IMR-90 (cell line): ENCODE results near the gene DHRS12. TPM values are rescaled to one million over a fixed set of nuclear protein-coding genes. Genes with fewer than 3 reads are reported as not detected.

ENCODE experiments used
- ATAC-seq: fragments of 200-7000 bp; cut with Tn5 transposase; 2 replicates; pipeline ENCODE4 v1.9.1; 2020; ENCODE audit warnings: low read depth, mild to moderate bottlenecking, moderate library complexity
- BruUV-seq: library from RNA; stranded (reverse); fragments of 400-500 nt; replicated peaks from 2 replicates; lab custom pipeline; 2021; lab: Mats Ljungman, UMichigan
- CTCF ChIA-PET: fragments of 300-600 bp; formaldehyde crosslinking; extraction: SDS; loops from one replicate; lab custom pipeline; 2021; ENCODE audit warnings: antibody characterized with exemption; lab: Yijun Ruan, JAX
- POLR2A ChIA-PET: fragments of 300-600 bp; sonication (Branson Sonifier 250); formaldehyde crosslinking; loops from one replicate; lab custom pipeline; 2022; ENCODE audit warnings: antibody characterized with exemption; ENCODE audit not compliant: unreplicated experiment; lab: Charles Lee
- DNase-seq: peaks from one replicate; pipeline ENCODE4 v3.0.0; 2013
- H2AFZ ChIP-seq: replicated peaks from 2 replicates; pipeline ENCODE3; 2013; ENCODE audit warnings: low read length, mild to moderate bottlenecking; ENCODE audit not compliant: poor library complexity
- H2AK5ac ChIP-seq: 2 replicates; pipeline ENCODE4 v1.6.1; 2013; ENCODE audit warnings: low read depth, low read length, inconsistent platforms
- H2AK9ac ChIP-seq: replicated peaks from 2 replicates; pipeline ENCODE3; 2013; ENCODE audit warnings: mild to moderate bottlenecking, low read depth, low read length, moderate library complexity; ENCODE audit not compliant: poor library complexity
- H2BK120ac ChIP-seq: 2 replicates; pipeline ENCODE4 v1.6.1; 2013; ENCODE audit warnings: low read depth, low read length, inconsistent platforms
- H2BK15ac ChIP-seq: 3 replicates; pipeline ENCODE4 v1.6.1; 2013; ENCODE audit warnings: low read depth, low read length, inconsistent platforms
- H2BK20ac ChIP-seq: 2 replicates; pipeline ENCODE4 v1.6.1; 2013; ENCODE audit warnings: low read depth, mild to moderate bottlenecking, inconsistent platforms, low read length, moderate library complexity
- H2BK5ac ChIP-seq: 2 replicates; pipeline ENCODE4 v1.6.1; 2013; ENCODE audit warnings: mild to moderate bottlenecking, low read depth, low read length, inconsistent platforms; ENCODE audit not compliant: poor library complexity, severe bottlenecking
- H3K14ac ChIP-seq: replicated peaks from 2 replicates; pipeline ENCODE4 v1.6.1; 2013; ENCODE audit warnings: low read depth, low read length, inconsistent platforms
- H3K18ac ChIP-seq: 2 replicates; pipeline ENCODE4 v1.6.1; 2013; ENCODE audit warnings: low read depth, low read length, control low read depth
- H3K23ac ChIP-seq: 2 replicates; pipeline ENCODE4 v1.6.1; 2013; ENCODE audit warnings: low read depth, low read length, inconsistent platforms
- H3K27ac ChIP-seq: 2 replicates; pipeline ENCODE4 v1.5.1; 2013; ENCODE audit warnings: mild to moderate bottlenecking, control low read depth, low read length; ENCODE audit not compliant: insufficient read depth
- H3K27me3 ChIP-seq: 2 replicates; pipeline ENCODE4 v1.6.1; 2013; ENCODE audit warnings: low read length; ENCODE audit not compliant: control insufficient read depth, insufficient read depth
- H3K36me3 ChIP-seq: 2 replicates; pipeline ENCODE4 v1.6.1; 2013; ENCODE audit warnings: low read length, mixed read lengths; ENCODE audit not compliant: control insufficient read depth, insufficient read depth
- H3K4ac ChIP-seq: 2 replicates; pipeline ENCODE4 v1.6.1; 2013; ENCODE audit warnings: low read depth, low read length, inconsistent platforms
- H3K4me1 ChIP-seq: 2 replicates; pipeline ENCODE4 v1.6.1; 2013; ENCODE audit warnings: low read length, mixed read lengths; ENCODE audit not compliant: control insufficient read depth, insufficient read depth
- H3K4me2 ChIP-seq: 2 replicates; pipeline ENCODE4 v1.6.1; 2013; ENCODE audit warnings: low read depth, mild to moderate bottlenecking, control low read depth, low read length, moderate library complexity
- H3K4me3 ChIP-seq: 2 replicates; pipeline ENCODE4 v1.5.1; 2013; ENCODE audit warnings: low read depth, mild to moderate bottlenecking, control low read depth, low read length, moderate library complexity; ENCODE audit not compliant: insufficient read depth
- H3K56ac ChIP-seq: 2 replicates; pipeline ENCODE4 v1.6.1; 2013; ENCODE audit warnings: low read length, inconsistent platforms; ENCODE audit not compliant: insufficient read depth; ENCODE audit errors: extremely low read depth
- H3K79me1 ChIP-seq, 2 experiments: 2 replicates each; pipeline ENCODE4 v1.6.1; 2013; ENCODE audit warnings: low read length in 2 of 2, inconsistent platforms in 1 of 2, low read depth in 1 of 2
- H3K9ac ChIP-seq: 2 replicates; pipeline ENCODE4 v1.6.1; 2013; ENCODE audit warnings: low read depth, low read length, control low read depth
- H3K9me1 ChIP-seq: 2 replicates; pipeline ENCODE4 v1.6.1; 2013; ENCODE audit warnings: low read length, inconsistent platforms; ENCODE audit not compliant: insufficient read depth
- H3K9me3 ChIP-seq: 2 replicates; pipeline ENCODE4 v1.6.1; 2013; ENCODE audit warnings: low read length; ENCODE audit not compliant: control insufficient read depth, insufficient read depth
- H4K20me1 ChIP-seq: 2 replicates; pipeline ENCODE4 v1.6.1; 2013; ENCODE audit warnings: low read length, inconsistent platforms; ENCODE audit not compliant: insufficient read depth
- H4K5ac ChIP-seq: 2 replicates; pipeline ENCODE4 v1.6.1; 2013; ENCODE audit warnings: mild to moderate bottlenecking, low read depth, low read length, control low read depth
- H4K8ac ChIP-seq, 2 experiments: 2 replicates each; pipeline ENCODE4 v1.6.1; 2013; ENCODE audit warnings: low read depth in 2 of 2, low read length in 2 of 2, control low read depth in 1 of 2, inconsistent platforms in 1 of 2
- H4K91ac ChIP-seq: 2 replicates; pipeline ENCODE4 v1.6.1; 2013; ENCODE audit warnings: low read depth, low read length, inconsistent platforms; ENCODE audit not compliant: insufficient read depth
- BHLHE40 ChIP-seq: fragments of 150-350 bp; IDR thresholded peaks from 2 replicates; pipeline ENCODE4 v1.6.1; 2016; ENCODE audit warnings: mild to moderate bottlenecking, low read depth, low read length
- CEBPB ChIP-seq: IDR thresholded peaks from 2 replicates; pipeline ENCODE4 v1.6.1; 2012; ENCODE audit warnings: low read depth, low read length, improper control_type of control experiment
- CHD1 ChIP-seq: IDR thresholded peaks from 2 replicates; pipeline ENCODE4 v1.6.1; 2012; ENCODE audit warnings: low read depth, low read length, improper control_type of control experiment
- ELK1 ChIP-seq: fragments of 150-350 bp; IDR thresholded peaks from 2 replicates; pipeline ENCODE4 v1.6.1; 2016; ENCODE audit warnings: low read depth, mild to moderate bottlenecking, low read length, moderate library complexity, borderline replicate concordance
- FOS ChIP-seq: fragments of 150-350 bp; IDR thresholded peaks from 2 replicates; pipeline ENCODE4 v1.6.1; 2016; ENCODE audit warnings: low read depth, low read length
- MAFK ChIP-seq: IDR thresholded peaks from 2 replicates; pipeline ENCODE4 v1.6.1; 2012; ENCODE audit warnings: low read depth, low read length, improper control_type of control experiment
- MAZ ChIP-seq: IDR thresholded peaks from 2 replicates; pipeline ENCODE4 v1.6.1; 2012; ENCODE audit warnings: low read depth, mild to moderate bottlenecking, low read length, improper control_type of control experiment, moderate library complexity, borderline replicate concordance
- MXI1 ChIP-seq: IDR thresholded peaks from 2 replicates; pipeline ENCODE4 v1.6.1; 2012; ENCODE audit warnings: low read depth, mild to moderate bottlenecking, low read length, moderate library complexity, borderline replicate concordance
- NFE2L2 ChIP-seq: fragments of 150-350 bp; IDR thresholded peaks from 2 replicates; pipeline ENCODE4 v1.6.1; 2016; ENCODE audit warnings: low read depth, mild to moderate bottlenecking, low read length
- POLR2A ChIP-seq: IDR thresholded peaks from 2 replicates; pipeline ENCODE4 v1.6.1; 2012; ENCODE audit warnings: mild to moderate bottlenecking, low read depth, low read length
- RAD21 ChIP-seq: IDR thresholded peaks from 2 replicates; pipeline ENCODE4 v1.6.1; 2012; ENCODE audit warnings: low read length, improper control_type of control experiment
- RCOR1 ChIP-seq: IDR thresholded peaks from 2 replicates; pipeline ENCODE4 v1.6.1; 2012; ENCODE audit warnings: mild to moderate bottlenecking, low read length, improper control_type of control experiment; ENCODE audit not compliant: insufficient replicate concordance
- RFX5 ChIP-seq: IDR thresholded peaks from 2 replicates; pipeline ENCODE4 v1.8.0; 2012; ENCODE audit warnings: low read depth, mild to moderate bottlenecking, low read length, moderate library complexity
- SMC3 ChIP-seq: fragments of 150-350 bp; IDR thresholded peaks from 2 replicates; pipeline ENCODE4 v1.6.1; 2016; ENCODE audit warnings: low read depth, mild to moderate bottlenecking, antibody characterized with exemption, low read length, moderate library complexity
- USF2 ChIP-seq: fragments of 150-350 bp; IDR thresholded peaks from 2 replicates; pipeline ENCODE4 v1.6.1; 2017; ENCODE audit warnings: mild to moderate bottlenecking, antibody characterized with exemption, low read length, low read depth
- whole genome bisulfite sequencing, 2 experiments: methylation state at CpG; one replicate each; pipeline versions ENCODE4 v1.1.5 to v1.1.7; 2013; ENCODE audit warnings: missing lambda C conversion rate in 2 of 2; ENCODE audit not compliant: insufficient read length in 1 of 2; ENCODE audit errors: extremely low coverage in 2 of 2; 5-methylcytosine and 5-hydroxymethylcytosine counted together
- dilution Hi-C: fragments of 300-500 bp; cut with HindIII; formaldehyde crosslinking; loops from one replicate; pipeline ENCODE4 v1.14.3; 2018; ENCODE audit warnings: low sequenced_read_pairs; ENCODE audit not compliant: unreplicated experiment
- in situ Hi-C: fragments of 300-500 bp; cut with MboI; formaldehyde crosslinking; loops from 3 replicates; pipeline ENCODE4 v1.14.3; 2019; ENCODE audit warnings: low sequenced_read_pairs, inconsistent platforms, mixed read lengths
- intact Hi-C: fragments of 100-400 bp; cut with micrococcal nuclease; formaldehyde crosslinking; loops from 2 replicates; pipeline ENCODE4 v1.10.0; 2022
- polyA plus RNA-seq, 3 experiments: library from polyadenylated mRNA; depleted of rRNA; stranded (reverse); fragments of >200 nt; gene quantifications; 2 replicates each; pipeline ENCODE4 v1.2.3, GENCODE V29; 2012; ENCODE audit warnings: low replicate concordance in 1 of 3
- total RNA-seq: library from RNA; depleted of rRNA; stranded (reverse); fragments of >200 nt; gene quantifications from 2 replicates; pipeline ENCODE4 v1.2.3, GENCODE V29; 2012
- TF ChIP-seq, protein P1 (sequence below): conservative IDR thresholded peaks from 2 replicates; pipeline ENCODE4 v1.5.1; 2012; ENCODE audit warnings: mild to moderate bottlenecking, low read depth, low read length, improper control_type of control experiment

Gene DHRS12
- total and polyA plus RNA-seq, 2 of the 4 experiments (the other 2 are of a cell fraction): 1.3 to 1.6 TPM

- Histone ChIP-seq H3K27ac (no peak overlapping the region), H3K4me2 (no peak overlapping the region), H3K14ac (no peak overlapping the region), H4K5ac (no peak overlapping the region), H2BK120ac (no peak overlapping the region), H4K91ac (no peak overlapping the region), H3K79me1 (peaks cover 8 to 13% of the 10 kb centered on the region in 2 experiments; a peak in 3 of 4 replicates), H3K23ac (no peak overlapping the region), H2AK5ac (no peak overlapping the region), H3K4me1 (peaks cover 4% of the 10 kb centered on the region; the same call in 1 of the 2 replicates), H2AFZ (no peak overlapping the region), H3K9me1 (peaks cover 12% of the 10 kb centered on the region), H3K27me3 (no peaks in the 10 kb centered on the region), H2AK9ac (no peak overlapping the region), H3K4ac (no peak overlapping the region), H3K18ac (no peak overlapping the region), H2BK20ac (no peak overlapping the region), H3K56ac (no peak overlapping the region), H2BK15ac (no peak overlapping the region), H3K9me3 (no peaks in the 10 kb centered on the region), H3K4me3 (no peak overlapping the region), H3K9ac (no peak overlapping the region), H3K36me3 (peaks cover 22% of the 10 kb centered on the region), H4K8ac (no peak overlapping the region), H2BK5ac (no peak overlapping the region), H4K20me1 (no peaks in the 10 kb centered on the region)
- BruUV-seq: no TSS peak
- POLR2A ChIA-PET: no interaction called here
- WGBS, 2 experiments: no CpG with 5 or more reads among the region's 2 CpGs
- in situ Hi-C loops: no loop called here
- intact Hi-C loops: no loop called here
- DNase-seq (no peak), ATAC-seq (no peak)
- dilution Hi-C loops: no loop called here
- TF ChIP-seq CEBPB (no peak), POLR2A (no peak), ELK1 (no peak), RCOR1 (no peak), NFE2L2 (no peak), USF2 (no peak), RAD21 (no peak), MAZ (no peak), CHD1 (no peak), SMC3 (no peak), FOS (no peak), RFX5 (no peak), MXI1 (no peak), MAFK (no peak), BHLHE40 (no peak)
- TF ChIP-seq, protein P1, sequence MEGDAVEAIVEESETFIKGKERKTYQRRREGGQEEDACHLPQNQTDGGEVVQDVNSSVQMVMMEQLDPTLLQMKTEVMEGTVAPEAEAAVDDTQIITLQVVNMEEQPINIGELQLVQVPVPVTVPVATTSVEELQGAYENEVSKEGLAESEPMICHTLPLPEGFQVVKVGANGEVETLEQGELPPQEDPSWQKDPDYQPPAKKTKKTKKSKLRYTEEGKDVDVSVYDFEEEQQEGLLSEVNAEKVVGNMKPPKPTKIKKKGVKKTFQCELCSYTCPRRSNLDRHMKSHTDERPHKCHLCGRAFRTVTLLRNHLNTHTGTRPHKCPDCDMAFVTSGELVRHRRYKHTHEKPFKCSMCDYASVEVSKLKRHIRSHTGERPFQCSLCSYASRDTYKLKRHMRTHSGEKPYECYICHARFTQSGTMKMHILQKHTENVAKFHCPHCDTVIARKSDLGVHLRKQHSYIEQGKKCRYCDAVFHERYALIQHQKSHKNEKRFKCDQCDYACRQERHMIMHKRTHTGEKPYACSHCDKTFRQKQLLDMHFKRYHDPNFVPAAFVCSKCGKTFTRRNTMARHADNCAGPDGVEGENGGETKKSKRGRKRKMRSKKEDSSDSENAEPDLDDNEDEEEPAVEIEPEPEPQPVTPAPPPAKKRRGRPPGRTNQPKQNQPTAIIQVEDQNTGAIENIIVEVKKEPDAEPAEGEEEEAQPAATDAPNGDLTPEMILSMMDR: no peak
- CTCF ChIA-PET: interaction anchor here (1.1 kb wide), 1 partner anchor 42 kb away, joined by 3 read pairs; no protein-coding TSS in a partner anchor
Observed at GRCh38 chr13:51756651-51757050, 47.3 kb downstream of the DHRS12 start.
